Kidney epithelial cell (primary cell): ENCODE measurements around the gene LRFN5. TPM values are rescaled to one million over a fixed set of nuclear protein-coding genes. Genes with fewer than 3 reads are reported as not detected.
A peak's percentile ranks its signal among the peaks of the same experiment; 100 is the strongest.

Source experiments
- DNase-seq: peaks from one replicate; pipeline ENCODE4 v3.0.0-alpha.2; 2010; ENCODE audit warnings: low read depth
- H3K27me3 ChIP-seq: 2 replicates; pipeline ENCODE4 v1.6.0; 2011; ENCODE audit warnings: low read length; ENCODE audit not compliant: control insufficient read depth, insufficient read depth
- H3K36me3 ChIP-seq: 2 replicates; pipeline ENCODE4 v1.5.1; 2011; ENCODE audit warnings: low read length; ENCODE audit not compliant: control insufficient read depth, insufficient read depth
- H3K4me3 ChIP-seq: 2 replicates; pipeline ENCODE4 v1.5.1; 2011; ENCODE audit warnings: low read depth, mild to moderate bottlenecking, control low read depth, low read length
- total RNA-seq: library from RNA; depleted of rRNA; stranded (reverse); fragments of >200 nt; gene quantifications from 2 replicates; pipeline ENCODE4 v1.2.3, GENCODE V29; 2015
- TF ChIP-seq, protein P1 (sequence below): IDR thresholded peaks from 2 replicates; pipeline ENCODE4 v1.5.1; 2011; ENCODE audit warnings: mild to moderate bottlenecking, moderate library complexity, low read length, control low read depth, inconsistent platforms; ENCODE audit not compliant: insufficient read depth, poor library complexity, severe bottlenecking

The LRFN5 gene
- total RNA-seq, 1 donor from 2014 or later: 3.5 TPM

DNA sequence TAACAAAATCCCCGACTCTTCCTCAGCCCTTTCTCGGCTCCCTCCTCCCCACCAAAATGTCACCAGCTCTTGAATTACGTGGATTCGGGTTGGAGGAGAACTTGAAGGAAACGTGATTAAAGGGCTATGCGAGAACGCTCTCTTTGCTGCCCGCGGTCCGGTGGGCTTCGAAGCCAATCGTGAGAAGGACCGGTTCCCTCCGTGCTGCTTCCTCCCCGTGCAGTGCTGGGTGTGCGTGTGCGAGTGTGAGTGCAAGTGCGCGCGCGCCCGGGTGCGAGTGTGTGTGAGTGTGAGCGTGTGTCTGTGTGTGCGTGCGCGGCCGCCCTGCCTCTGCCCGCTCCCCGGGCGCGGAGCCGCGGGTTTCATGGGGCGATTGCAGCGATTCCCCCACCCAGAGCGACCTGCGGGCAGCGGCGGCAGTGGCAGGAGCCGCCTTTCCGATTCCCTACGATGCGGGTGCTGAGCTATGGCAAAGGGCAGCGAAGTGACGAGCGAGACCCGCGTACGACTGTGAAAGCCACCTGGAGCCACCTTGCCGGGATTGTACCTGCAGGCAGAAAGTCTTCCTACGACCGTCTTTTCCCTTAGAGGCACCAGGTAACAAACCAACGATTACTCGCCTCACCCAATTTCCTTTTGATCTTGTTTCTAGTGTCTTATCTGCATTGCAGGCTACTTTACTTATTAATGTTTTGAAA lies 1.4 kb downstream of the LRFN5 start:
- TF ChIP-seq, protein P1, sequence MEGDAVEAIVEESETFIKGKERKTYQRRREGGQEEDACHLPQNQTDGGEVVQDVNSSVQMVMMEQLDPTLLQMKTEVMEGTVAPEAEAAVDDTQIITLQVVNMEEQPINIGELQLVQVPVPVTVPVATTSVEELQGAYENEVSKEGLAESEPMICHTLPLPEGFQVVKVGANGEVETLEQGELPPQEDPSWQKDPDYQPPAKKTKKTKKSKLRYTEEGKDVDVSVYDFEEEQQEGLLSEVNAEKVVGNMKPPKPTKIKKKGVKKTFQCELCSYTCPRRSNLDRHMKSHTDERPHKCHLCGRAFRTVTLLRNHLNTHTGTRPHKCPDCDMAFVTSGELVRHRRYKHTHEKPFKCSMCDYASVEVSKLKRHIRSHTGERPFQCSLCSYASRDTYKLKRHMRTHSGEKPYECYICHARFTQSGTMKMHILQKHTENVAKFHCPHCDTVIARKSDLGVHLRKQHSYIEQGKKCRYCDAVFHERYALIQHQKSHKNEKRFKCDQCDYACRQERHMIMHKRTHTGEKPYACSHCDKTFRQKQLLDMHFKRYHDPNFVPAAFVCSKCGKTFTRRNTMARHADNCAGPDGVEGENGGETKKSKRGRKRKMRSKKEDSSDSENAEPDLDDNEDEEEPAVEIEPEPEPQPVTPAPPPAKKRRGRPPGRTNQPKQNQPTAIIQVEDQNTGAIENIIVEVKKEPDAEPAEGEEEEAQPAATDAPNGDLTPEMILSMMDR: no peak
- DNase-seq: no peak
- H3K27me3 ChIP-seq: peaks cover 19% of the 10 kb centered on the region
- peak overlapping the region; percentile 69 for H3K4me3 ChIP-seq
- no peaks in the 10 kb centered on the region for H3K36me3 ChIP-seq

DNA sequence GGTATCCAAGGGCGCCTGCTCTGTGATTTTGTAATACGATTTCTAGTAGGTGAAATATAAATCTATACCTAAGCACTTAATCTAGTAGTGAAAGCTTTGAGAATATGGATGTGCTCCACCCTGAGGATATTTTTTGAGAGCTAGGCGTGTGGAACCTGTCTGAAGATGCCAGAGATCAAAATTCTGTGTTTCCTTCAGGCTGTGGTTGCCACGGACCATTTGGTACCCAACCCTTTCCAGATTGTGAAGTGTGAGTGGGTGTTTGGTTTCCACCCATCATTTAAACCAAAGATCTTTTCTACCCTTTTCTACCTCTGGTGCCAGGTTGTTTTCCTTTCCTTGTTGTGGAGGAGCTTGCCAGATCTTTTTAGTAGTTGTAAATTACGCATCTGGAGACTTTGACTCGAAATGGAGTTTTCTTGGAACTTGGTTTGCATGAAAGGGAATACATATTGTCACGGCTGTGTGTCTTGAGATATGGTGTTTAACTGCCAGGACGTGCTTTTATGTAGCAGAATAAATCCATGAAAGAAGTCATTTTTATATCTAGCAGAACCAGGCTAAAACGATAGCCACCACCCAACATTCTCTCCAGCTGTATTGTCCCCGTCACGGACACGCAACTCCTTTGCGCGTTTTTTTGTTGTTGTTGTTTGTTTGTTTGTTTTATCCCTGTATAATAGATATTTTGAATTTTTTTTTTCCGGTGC lies 2.2 kb downstream of the LRFN5 start:
- no peak for DNase-seq
- Histone ChIP-seq H3K4me3 (peak overlapping the region; percentile 69), H3K36me3 (no peaks in the 10 kb centered on the region), H3K27me3 (peaks cover 19% of the 10 kb centered on the region)
- TF ChIP-seq, protein P1: no peak

- DNase-seq: no peak
- no peaks in the 10 kb centered on the region for H3K36me3 ChIP-seq
- peak overlapping the region; percentile 32 for H3K4me3 ChIP-seq
- peaks cover 19% of the 10 kb centered on the region for H3K27me3 ChIP-seq
- TF ChIP-seq, protein P1: peak; percentile 60
Measured at GRCh38 chr14:41609704-41610183, 3.1 kb downstream of the LRFN5 start.

DNA sequence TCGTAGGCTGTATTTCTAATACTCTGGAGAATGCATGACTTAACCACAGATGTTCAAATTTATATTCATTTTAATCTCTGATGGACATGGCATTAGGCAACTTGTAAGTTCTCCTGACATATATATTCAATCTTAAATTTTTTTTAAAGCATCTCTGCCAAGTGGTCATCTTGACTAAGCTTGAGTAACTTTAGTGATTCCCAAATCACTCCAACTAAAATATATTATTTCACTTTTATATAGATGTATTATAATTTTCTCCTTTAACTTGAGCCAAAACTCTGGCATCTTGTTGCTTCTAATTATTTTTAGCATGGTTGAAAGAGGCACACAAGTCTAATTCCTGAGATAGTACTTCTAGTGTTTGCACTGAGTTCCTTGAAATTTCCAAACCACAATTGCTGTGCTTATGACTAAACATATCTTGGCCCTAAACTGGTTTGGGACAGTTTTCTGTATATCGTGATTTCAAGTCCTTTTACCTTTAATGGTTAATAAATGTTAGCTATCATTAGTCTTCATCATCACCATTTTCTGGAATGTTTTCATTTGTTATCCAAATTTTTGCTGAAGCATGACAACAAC lies 8.4 kb downstream of the LRFN5 start:
- no peak overlapping the region for H3K4me3 ChIP-seq
- TF ChIP-seq, protein P1: no peak
- H3K27me3 ChIP-seq: peaks cover under 1% of the 10 kb centered on the region
- no peak for DNase-seq
- H3K36me3 ChIP-seq: no peaks in the 10 kb centered on the region

DNA sequence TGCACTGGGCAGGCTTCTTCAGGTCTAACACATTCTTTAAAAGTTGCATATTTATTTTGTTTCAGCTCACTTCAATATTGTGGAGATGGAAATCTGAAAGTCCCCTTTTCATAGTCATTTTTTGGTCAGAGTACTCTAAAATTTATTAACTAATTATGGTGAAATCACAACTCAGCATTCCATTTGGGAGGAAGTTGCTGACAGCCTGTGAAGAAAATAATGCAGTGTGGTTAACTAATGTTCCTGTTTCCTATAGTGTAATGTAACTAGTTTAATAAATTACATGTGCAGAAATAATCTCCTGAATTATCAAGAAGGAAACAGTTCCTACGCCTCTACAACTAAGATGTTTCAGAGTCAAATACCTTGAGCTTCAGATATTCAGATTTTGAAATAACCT lies 17.1 kb downstream of the LRFN5 start:
- Histone ChIP-seq H3K27me3 (no peaks in the 10 kb centered on the region), H3K36me3 (no peaks in the 10 kb centered on the region), H3K4me3 (no peak overlapping the region)
- TF ChIP-seq, protein P1: no peak
- no peak for DNase-seq
